K562 (cell line): Measurements from ENCODE around the gene SUDS3. TPM values are rescaled to one million over a fixed set of nuclear protein-coding genes. Genes with fewer than 3 reads are reported as not detected.

Source experiments
- BHLHE40 ChIP-seq: IDR thresholded peaks from 2 replicates; pipeline ENCODE4 v1.6.1; 2011; ENCODE audit warnings: low read length, improper control_type of control experiment
- CREBBP ChIP-seq: IDR thresholded peaks from one replicate; pipeline ENCODE4 v1.6.1; 2012; ENCODE audit warnings: low read depth, mild to moderate bottlenecking, control low read depth, inconsistent platforms, low read length
- FOSL1 ChIP-seq: fragments of 200-800 bp; sonication (Bioruptor generic); conservative IDR thresholded peaks from 2 replicates; pipeline ENCODE4 v1.6.1; 2016; ENCODE audit warnings: missing genetic modification characterization, missing compliant biosample characterization
- KDM4B ChIP-seq, 2 experiments: fragments of 450-650 bp in 1 of 2; sonication (generic) in 1 of 2; IDR thresholded peaks; 2 replicates each; pipeline ENCODE4 v1.6.1; 2016 to 2017; ENCODE audit warnings: borderline replicate concordance in 2 of 2, antibody characterized with exemption in 1 of 2, low read depth in 1 of 2, mild to moderate bottlenecking in 1 of 2
- NCOA1 ChIP-seq: fragments of 450-650 bp; IDR thresholded peaks from 2 replicates; pipeline ENCODE4 v1.6.1; 2016; ENCODE audit warnings: low read depth
- POLR2B ChIP-seq: fragments of 450-650 bp; IDR thresholded peaks from 2 replicates; pipeline ENCODE4 v1.6.1; 2018; ENCODE audit warnings: low read depth; ENCODE audit not compliant: partially characterized antibody
- RBM34 ChIP-seq: fragments of 200-400 bp; formaldehyde crosslinking; IDR thresholded peaks from 2 replicates; pipeline ENCODE4 v1.6.1; 2018; ENCODE audit warnings: low read length, borderline replicate concordance; ENCODE audit not compliant: insufficient read depth
- ZC3H4 ChIP-seq: sonication (generic); formaldehyde crosslinking; IDR thresholded peaks from 2 replicates; pipeline ENCODE4 v1.9.0; 2021; ENCODE audit warnings: missing genetic modification reagents, borderline replicate concordance
- ZNF165 ChIP-seq: fragments of 250-450 bp; sonication (Bioruptor Pico); IDR thresholded peaks from 2 replicates; pipeline ENCODE4 v1.4.0; 2020; ENCODE audit warnings: borderline replicate concordance
- ZNF253 ChIP-seq: fragments of 250-450 bp; sonication (Bioruptor Pico); conservative IDR thresholded peaks from 2 replicates; pipeline ENCODE4 v1.6.1; 2021; ENCODE audit warnings: mild to moderate bottlenecking
- ZNF561 ChIP-seq: fragments of 450-650 bp; formaldehyde crosslinking; conservative IDR thresholded peaks from 2 replicates; pipeline ENCODE4 v1.4.0; 2020; ENCODE audit warnings: mild to moderate bottlenecking, moderate library complexity
- polyA plus RNA-seq, 8 experiments: library from polyadenylated mRNA; depleted of rRNA in 4 of 8; stranded (reverse) in 5 of 8; unstranded in 3 of 8; fragments of >200 nt; fragmentation: Nextera tagmentation in 2 of 8; fragmentation: Illumina TruSeq in 1 of 8; extraction: Ambion mirVana in 2 of 8; extraction: Trizol in 1 of 8; gene quantifications; 2 replicates each; pipeline versions ENCODE4 v1.2.1 to v1.2.3, GENCODE V29; 2011 to 2014; ENCODE audit warnings: inconsistent platforms in 1 of 8, missing spikeins in 1 of 8
- total RNA-seq, 7 experiments: library from RNA; depleted of rRNA in 6 of 7; stranded (reverse); fragments of >200 nt in 6 of 7; fragmentation: Illumina TruSeq in 2 of 7; extraction: Trizol in 2 of 7; gene quantifications; 2 replicates each; pipeline versions ENCODE4 v1.2.1 to v1.2.3, GENCODE V29; 2011 to 2021; ENCODE audit warnings: low replicate concordance in 1 of 7
- TF ChIP-seq, protein P1 (sequence below), 3 experiments: fragments of 200-800 bp in 1 of 3; fragments of 250-450 bp in 1 of 3; fragments of 450-650 bp in 1 of 3; sonication (Bioruptor Pico) in 1 of 3; sonication (Bioruptor generic) in 1 of 3; formaldehyde crosslinking in 1 of 3; IDR thresholded peaks; 2 replicates each; pipeline versions ENCODE4 v1.6.1 to v1.8.0; 2016 to 2022; ENCODE audit warnings: mild to moderate bottlenecking in 2 of 3, missing genetic modification characterization in 2 of 3, missing compliant biosample characterization in 1 of 3, moderate library complexity in 1 of 3
- TF ChIP-seq, protein P2 (sequence below), 2 experiments: fragments of 150-350 bp in 1 of 2; IDR thresholded peaks; 2 replicates each; pipeline ENCODE4 v1.6.1; 2012 to 2016; ENCODE audit warnings: low read depth in 2 of 2, low read length in 2 of 2, mild to moderate bottlenecking in 1 of 2, moderate library complexity in 1 of 2
- TF ChIP-seq, protein P3 (sequence below): sonication (generic); formaldehyde crosslinking; IDR thresholded peaks from 2 replicates; pipeline ENCODE4 v1.8.0; 2022; ENCODE audit warnings: mild to moderate bottlenecking, missing genetic modification reagents

Gene SUDS3
- total and polyA plus RNA-seq, 9 of the 15 experiments (the other 6 are each of a cell fraction or from before 2014, with no cell fraction given), result 6.6 to 30.5 (median 23.3) TPM

DNA sequence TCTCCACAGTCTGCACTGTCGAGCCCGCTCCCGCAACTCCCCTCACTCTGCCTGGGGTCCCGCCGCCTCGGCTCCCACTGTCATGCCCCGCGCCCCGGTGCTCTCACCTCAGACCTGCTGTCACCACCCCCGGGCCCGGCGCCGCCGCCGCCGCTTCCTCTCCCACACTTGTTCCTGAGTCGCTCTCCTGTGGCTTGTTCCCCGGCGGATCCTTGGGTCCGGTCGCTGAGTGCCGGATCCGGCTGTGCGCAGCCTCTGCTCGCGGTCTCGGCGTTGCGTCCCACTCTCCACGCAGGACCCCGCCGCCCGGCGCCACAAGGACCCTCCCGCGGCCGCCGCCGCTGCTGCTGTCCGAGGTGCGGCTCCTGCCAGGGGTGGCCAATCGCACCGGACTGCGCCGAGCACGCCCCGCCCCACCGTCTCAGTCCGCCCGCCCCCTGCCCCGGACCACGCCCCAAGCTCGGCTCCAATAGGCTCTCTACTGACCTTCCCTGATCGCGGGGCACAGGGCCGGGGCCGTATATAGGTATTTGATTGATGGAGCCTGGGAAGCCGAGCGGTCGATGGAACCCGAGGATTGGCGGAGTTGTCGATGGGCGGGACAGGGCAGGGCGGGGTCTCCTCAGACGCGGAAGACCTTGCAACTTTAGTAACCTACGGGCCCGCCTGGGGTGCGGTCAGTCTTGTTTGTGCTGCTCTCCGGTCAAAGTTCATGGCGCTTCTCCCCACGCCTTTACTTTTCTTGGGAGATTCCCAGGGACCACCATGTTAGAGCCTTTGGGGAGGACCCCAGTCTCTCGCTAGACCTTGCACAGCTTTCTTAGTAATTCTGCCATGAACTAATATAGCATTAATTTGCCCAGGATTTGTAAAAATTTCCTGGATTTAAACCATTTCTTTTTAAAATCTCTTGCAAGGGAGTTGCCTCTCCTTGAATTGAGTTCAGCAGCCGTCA lies 3.5 kb upstream of the SUDS3 start, which contains the start of gene TAOK3 (continued):
- TF ChIP-seq, protein P1, sequence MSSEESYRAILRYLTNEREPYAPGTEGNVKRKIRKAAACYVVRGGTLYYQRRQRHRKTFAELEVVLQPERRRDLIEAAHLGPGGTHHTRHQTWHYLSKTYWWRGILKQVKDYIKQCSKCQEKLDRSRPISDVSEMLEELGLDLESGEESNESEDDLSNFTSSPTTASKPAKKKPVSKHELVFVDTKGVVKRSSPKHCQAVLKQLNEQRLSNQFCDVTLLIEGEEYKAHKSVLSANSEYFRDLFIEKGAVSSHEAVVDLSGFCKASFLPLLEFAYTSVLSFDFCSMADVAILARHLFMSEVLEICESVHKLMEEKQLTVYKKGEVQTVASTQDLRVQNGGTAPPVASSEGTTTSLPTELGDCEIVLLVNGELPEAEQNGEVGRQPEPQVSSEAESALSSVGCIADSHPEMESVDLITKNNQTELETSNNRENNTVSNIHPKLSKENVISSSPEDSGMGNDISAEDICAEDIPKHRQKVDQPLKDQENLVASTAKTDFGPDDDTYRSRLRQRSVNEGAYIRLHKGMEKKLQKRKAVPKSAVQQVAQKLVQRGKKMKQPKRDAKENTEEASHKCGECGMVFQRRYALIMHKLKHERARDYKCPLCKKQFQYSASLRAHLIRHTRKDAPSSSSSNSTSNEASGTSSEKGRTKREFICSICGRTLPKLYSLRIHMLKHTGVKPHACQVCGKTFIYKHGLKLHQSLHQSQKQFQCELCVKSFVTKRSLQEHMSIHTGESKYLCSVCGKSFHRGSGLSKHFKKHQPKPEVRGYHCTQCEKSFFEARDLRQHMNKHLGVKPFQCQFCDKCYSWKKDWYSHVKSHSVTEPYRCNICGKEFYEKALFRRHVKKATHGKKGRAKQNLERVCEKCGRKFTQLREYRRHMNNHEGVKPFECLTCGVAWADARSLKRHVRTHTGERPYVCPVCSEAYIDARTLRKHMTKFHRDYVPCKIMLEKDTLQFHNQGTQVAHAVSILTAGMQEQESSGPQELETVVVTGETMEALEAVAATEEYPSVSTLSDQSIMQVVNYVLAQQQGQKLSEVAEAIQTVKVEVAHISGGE (CRISPR knock-in tag; IDR thresholded peaks at IDR 0.05), result no peak; a peak in 1 of 6 replicates
- TF ChIP-seq RBM34 (no peak), ZNF253 (CRISPR knock-in tag) (no peak), BHLHE40 (peak; percentile 31; the same call in 1 of the 2 replicates), CREBBP (no peak), POLR2B (peak; percentile 83), NCOA1 (no peak), FOSL1 (no peak; the same call in 1 of the 2 replicates), KDM4B (IDR thresholded peaks at IDR 0.05; ENCODE audit: borderline replicate concordance in 2 of 2, low read depth in 1 of 2) (no peak), ZNF561 (CRISPR knock-in tag) (no peak), ZNF165 (CRISPR knock-in tag) (no peak), ZC3H4 (CRISPR knock-in tag) (no peak)
- TF ChIP-seq, protein P2, sequence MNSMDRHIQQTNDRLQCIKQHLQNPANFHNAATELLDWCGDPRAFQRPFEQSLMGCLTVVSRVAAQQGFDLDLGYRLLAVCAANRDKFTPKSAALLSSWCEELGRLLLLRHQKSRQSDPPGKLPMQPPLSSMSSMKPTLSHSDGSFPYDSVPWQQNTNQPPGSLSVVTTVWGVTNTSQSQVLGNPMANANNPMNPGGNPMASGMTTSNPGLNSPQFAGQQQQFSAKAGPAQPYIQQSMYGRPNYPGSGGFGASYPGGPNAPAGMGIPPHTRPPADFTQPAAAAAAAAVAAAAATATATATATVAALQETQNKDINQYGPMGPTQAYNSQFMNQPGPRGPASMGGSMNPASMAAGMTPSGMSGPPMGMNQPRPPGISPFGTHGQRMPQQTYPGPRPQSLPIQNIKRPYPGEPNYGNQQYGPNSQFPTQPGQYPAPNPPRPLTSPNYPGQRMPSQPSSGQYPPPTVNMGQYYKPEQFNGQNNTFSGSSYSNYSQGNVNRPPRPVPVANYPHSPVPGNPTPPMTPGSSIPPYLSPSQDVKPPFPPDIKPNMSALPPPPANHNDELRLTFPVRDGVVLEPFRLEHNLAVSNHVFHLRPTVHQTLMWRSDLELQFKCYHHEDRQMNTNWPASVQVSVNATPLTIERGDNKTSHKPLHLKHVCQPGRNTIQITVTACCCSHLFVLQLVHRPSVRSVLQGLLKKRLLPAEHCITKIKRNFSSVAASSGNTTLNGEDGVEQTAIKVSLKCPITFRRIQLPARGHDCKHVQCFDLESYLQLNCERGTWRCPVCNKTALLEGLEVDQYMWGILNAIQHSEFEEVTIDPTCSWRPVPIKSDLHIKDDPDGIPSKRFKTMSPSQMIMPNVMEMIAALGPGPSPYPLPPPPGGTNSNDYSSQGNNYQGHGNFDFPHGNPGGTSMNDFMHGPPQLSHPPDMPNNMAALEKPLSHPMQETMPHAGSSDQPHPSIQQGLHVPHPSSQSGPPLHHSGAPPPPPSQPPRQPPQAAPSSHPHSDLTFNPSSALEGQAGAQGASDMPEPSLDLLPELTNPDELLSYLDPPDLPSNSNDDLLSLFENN (IDR thresholded peaks at IDR 0.05; ENCODE audit: low read depth in 2 of 2, low read length in 2 of 2), result peak; percentile 23 to 98; a peak in 3 of 4 replicates
- TF ChIP-seq, protein P3, sequence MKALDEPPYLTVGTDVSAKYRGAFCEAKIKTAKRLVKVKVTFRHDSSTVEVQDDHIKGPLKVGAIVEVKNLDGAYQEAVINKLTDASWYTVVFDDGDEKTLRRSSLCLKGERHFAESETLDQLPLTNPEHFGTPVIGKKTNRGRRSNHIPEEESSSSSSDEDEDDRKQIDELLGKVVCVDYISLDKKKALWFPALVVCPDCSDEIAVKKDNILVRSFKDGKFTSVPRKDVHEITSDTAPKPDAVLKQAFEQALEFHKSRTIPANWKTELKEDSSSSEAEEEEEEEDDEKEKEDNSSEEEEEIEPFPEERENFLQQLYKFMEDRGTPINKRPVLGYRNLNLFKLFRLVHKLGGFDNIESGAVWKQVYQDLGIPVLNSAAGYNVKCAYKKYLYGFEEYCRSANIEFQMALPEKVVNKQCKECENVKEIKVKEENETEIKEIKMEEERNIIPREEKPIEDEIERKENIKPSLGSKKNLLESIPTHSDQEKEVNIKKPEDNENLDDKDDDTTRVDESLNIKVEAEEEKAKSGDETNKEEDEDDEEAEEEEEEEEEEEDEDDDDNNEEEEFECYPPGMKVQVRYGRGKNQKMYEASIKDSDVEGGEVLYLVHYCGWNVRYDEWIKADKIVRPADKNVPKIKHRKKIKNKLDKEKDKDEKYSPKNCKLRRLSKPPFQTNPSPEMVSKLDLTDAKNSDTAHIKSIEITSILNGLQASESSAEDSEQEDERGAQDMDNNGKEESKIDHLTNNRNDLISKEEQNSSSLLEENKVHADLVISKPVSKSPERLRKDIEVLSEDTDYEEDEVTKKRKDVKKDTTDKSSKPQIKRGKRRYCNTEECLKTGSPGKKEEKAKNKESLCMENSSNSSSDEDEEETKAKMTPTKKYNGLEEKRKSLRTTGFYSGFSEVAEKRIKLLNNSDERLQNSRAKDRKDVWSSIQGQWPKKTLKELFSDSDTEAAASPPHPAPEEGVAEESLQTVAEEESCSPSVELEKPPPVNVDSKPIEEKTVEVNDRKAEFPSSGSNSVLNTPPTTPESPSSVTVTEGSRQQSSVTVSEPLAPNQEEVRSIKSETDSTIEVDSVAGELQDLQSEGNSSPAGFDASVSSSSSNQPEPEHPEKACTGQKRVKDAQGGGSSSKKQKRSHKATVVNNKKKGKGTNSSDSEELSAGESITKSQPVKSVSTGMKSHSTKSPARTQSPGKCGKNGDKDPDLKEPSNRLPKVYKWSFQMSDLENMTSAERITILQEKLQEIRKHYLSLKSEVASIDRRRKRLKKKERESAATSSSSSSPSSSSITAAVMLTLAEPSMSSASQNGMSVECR (CRISPR knock-in tag), result peak; percentile 86
